GM18520 (cell line): ENCODE measurements around the gene PAX9.
"Not testable (repeated sequence)": the region's sequence is repeated elsewhere in the genome, so short reads cannot be mapped to it uniquely, and the experiment has no call there.

Experiments used
- ATAC-seq: cut with Tn5 transposase; IDR thresholded peaks from one replicate; pipeline ENCODE4 v1.9.1; 2021; ENCODE audit not compliant: unreplicated experiment

The PAX9 gene

DNA sequence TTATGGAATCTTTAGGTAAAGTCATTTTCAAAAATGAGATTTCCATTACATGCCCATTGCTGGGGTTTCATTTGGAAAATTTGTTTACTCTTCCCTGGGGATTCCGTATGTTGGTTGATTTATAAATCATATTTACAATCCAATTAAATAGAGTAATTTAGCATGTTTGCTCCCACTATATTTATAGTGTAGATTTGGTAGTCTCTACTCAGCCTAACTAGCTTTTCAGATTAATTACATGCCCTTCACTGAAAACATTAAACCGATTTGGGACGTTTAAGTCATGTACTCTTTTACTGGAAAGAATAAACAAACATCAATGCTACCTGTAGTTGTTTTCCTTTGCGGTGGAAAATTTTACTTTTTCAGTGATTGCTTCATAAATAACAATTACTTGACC, 10.4 kb downstream of the PAX9 start:
- no peak for ATAC-seq

- ATAC-seq, result no peak
Measured at GRCh38 chr14:36674659-36675058, 13.0 kb downstream of the PAX9 start.

- no peak for ATAC-seq
Measured at GRCh38 chr14:36675581-36675980, 13.9 kb downstream of the PAX9 start.

DNA sequence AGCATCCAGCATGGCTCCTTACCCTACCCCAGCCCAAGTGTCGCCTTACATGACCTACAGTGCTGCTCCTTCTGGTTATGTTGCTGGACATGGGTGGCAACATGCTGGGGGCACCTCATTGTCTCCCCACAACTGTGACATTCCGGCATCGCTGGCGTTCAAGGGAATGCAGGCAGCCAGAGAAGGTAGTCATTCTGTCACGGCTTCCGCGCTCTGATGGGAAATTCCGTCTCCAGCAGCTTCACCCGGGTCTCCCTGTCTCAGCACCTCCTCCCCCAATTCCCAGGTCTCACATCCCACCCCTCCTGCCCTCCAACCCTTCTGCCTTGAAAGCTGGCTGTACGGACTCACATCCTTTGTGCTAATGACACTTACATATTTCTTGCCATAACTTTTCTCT, 14.6 kb downstream of the PAX9 start:
- no peak for ATAC-seq

- ATAC-seq, result no peak
Measured at GRCh38 chr14:36682338-36682737, 20.7 kb downstream of the PAX9 start.

GRCh38 chr14:36683083-36683724, 21.5 kb downstream of the PAX9 start:
- no peak for ATAC-seq

DNA sequence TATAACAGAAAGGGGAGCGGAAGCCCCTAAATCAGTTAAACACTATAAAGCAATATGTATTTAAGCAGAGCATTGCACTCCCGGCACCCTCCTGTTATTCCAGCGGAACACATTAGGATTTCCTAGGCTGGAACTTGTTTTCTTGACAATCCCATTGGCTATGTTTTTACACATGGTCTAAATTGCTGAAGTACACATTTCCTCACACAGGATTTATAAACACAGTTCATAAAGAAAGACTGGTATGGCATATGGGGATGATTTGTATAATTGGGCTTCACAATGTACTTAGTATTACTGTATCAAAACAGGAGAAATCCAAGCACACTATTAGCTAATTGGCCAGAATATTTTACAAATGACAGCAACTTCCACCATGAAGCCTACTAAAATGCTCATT, 23.3 kb downstream of the PAX9 start:
- ATAC-seq, result no peak

DNA sequence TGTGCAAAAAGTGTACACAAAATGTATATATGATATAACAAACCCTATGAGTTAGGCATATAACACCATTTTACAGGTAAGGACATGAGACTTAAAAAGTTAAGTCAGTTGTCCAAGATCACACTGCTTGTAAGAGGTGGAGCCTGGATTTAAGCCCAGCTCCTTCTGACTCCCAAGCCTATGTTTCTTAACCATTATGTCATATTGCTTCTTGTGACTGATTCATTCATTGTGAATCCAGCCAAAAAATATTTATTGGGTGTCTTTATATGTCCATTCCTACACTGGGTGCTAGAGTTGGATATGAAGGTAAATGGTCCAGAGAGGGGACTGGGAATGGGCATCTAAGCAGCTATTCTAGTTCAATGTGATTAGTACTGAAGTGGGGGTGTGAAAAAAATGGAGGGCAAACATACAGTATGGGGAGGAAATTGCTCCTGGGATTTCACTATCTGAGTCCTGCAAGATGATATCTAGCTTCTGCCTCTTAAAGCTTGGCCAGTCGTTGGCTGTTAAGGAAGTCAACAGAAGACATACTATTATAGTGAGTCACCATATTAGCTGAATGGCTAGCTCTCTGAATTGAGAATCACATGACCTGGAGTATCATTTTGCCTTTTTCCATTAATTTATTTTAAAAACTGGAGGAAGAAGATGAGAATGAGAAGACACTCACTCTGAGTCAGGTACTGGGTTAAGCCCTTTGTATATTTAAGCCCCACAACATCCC, 28.8 kb downstream of the PAX9 start:
- no peak for ATAC-seq

DNA sequence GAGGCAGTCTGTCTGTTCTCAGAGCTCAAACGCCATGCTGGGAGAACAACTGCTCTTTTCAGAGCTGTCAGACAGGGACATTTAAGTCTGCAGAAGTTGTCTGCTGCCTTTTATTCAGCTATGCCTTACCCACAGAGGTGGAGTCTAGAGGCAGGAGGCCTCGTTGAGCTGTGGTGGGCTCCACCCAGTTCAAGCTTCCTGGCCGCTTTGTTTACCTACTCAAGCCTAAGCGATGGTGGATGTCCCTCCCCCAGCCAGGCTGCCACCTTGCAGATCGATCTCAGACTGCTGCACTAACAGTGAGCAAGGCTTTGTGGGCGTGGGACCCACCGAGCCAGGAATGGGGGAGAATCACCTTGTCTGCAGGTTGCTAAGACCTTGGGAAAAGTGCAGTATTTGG, 37.8 kb downstream of the PAX9 start:
- not testable (repeated sequence) for ATAC-seq

GRCh38 chr14:36700651-36701050, 39.0 kb downstream of the PAX9 start:
- no peak for ATAC-seq

DNA sequence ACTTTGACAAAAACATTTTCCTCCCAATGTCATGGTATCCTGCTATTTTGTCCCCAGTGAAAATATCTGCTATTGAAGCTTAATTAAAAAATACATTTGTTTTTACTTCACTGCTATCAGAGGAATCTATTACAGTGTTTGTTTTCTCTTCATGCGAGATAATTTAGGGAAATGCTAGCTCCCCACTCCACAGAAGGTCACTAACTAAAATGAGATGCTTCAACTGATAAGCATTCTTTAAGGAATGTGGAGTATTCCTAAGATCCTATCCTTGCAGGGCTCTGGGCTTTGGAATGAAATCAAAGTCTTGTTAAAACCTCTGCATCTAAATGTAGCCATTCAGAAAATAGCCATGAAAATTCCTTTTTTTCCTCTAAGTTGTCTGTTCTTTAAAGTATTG, 39.5 kb downstream of the PAX9 start:
- no peak for ATAC-seq

GRCh38 chr14:36702474-36702873, 40.8 kb downstream of the PAX9 start:
- no peak for ATAC-seq

- ATAC-seq, result no peak
Measured at GRCh38 chr14:36707570-36707969, 45.9 kb downstream of the PAX9 start.

GRCh38 chr14:36713960-36714703, 52.5 kb downstream of the PAX9 start:
- ATAC-seq, result no peak

- ATAC-seq, result no peak
Measured at GRCh38 chr14:36716614-36717184, 55.0 kb downstream of the PAX9 start.

DNA sequence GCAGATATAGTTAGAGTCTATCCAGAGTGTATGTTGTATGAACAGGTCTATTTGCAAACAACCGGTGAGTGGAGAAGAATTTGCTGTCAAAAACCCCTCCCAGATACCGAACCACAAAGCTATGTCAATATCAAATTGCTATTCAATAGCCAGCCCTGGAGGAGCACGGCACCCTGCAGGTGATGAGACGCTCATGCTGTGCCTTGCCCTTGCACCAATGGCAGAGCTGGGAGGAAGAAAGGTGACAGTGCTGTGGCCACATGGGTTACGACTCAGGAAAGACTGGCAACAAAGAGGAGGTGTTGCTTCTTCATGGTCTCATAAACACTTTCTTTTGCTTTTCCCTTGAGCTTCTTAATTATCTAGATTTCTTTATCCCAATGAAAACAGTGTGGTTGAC, 55.7 kb downstream of the PAX9 start:
- no peak for ATAC-seq

DNA sequence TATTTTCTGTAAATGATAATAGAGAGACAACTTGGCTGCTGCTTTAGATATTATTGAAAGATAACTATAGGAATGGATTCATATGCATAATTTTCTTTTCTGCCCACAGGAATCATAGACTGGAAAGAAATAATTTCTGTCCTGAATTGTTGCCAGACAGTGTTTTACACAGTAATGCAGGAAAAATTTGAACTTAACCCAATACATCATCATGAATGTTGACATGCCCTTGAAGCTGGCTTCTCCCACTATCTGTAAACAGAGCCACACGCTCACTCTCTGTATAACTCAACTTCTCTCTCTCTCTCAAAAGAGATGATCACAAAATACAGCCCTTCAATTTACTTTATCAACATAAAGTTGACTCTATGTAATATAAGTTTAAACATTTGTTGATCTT, 56.6 kb downstream of the PAX9 start:
- no peak for ATAC-seq

GRCh38 chr14:36719823-36720222, 58.2 kb downstream of the PAX9 start:
- ATAC-seq, result no peak

DNA sequence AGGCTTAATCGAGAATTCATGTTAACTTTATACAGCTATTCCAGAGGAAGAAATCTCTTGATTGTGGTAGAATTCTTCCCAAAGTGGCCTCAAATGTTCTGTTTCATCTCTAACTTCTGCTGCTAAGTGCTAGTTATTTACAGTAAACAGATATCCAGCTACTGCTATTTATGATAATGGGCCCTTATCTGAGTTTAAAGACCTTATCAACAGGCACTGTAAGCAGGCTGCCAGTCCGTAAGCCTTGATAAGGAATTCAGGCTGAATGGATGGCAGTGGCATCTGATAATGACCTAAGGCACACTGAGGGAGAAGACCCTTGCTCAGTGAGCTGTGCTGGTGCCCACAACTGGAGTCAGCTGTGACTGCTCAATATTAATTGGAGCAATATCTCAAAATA, 59.0 kb downstream of the PAX9 start:
- no peak for ATAC-seq

- ATAC-seq, result no peak
Measured at GRCh38 chr14:36721877-36722276, 60.2 kb downstream of the PAX9 start.

GRCh38 chr14:36723530-36723929, 61.9 kb downstream of the PAX9 start:
- no peak for ATAC-seq

DNA sequence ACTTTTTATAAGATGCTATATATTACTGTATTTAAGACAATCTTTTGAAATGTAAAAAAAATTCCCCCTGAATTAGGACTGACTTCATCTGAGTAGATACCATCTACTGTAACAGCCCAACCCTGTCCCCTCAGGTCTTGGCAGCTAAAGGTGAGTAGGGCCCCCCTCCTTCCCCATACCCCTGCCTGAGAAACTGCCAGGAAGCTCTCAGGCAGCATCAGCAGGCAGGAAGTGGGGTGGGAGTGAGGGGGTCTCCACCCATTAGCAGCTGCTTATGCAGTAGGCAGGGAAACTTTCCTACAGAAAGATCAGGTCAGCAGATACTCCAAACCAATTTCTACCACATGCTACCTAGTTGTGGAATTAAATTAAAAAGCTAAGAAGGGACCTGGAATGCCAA, 62.5 kb downstream of the PAX9 start:
- ATAC-seq, result no peak
